Lower leg skin (tissue), 3 donors: Measurements from ENCODE around the gene BCL2L13.

Experiments
- POLR2A ChIP-seq, 2 donors: fragments of 450-650 bp; IDR thresholded peaks; one replicate each; pipeline ENCODE4 v1.6.1; 2016 to 2017; ENCODE audit warnings: antibody characterized with exemption in 2 of 2, mild to moderate bottlenecking in 1 of 2, moderate library complexity in 1 of 2
- TF ChIP-seq, protein P1 (sequence below), 3 donors: fragments of 450-650 bp; IDR thresholded peaks; one replicate each; pipeline ENCODE4 v1.5.1; 2016; ENCODE audit warnings: antibody characterized with exemption in 3 of 3, mild to moderate bottlenecking in 3 of 3, moderate library complexity in 2 of 3

DNA sequence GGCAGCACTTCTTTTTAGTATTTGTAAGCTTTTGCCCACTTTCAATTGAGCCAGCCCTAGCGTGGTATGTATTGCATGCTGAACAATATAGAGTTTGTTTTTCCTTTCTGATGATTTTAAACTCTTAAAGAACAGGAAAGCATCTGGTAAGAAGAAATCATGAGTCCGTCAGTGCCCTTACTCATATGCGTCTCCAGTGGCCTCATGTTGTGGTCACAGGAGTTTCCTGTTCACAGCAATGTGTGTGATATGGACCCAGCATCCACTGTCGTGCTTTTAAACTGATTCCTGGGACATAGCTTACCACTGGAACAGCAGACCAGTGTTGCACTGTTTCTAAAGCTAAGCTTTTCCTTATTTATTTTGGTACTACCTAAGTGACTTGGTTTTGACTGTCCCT is 95.6 kb downstream of the BCL2L13 start:
- TF ChIP-seq, protein P1, sequence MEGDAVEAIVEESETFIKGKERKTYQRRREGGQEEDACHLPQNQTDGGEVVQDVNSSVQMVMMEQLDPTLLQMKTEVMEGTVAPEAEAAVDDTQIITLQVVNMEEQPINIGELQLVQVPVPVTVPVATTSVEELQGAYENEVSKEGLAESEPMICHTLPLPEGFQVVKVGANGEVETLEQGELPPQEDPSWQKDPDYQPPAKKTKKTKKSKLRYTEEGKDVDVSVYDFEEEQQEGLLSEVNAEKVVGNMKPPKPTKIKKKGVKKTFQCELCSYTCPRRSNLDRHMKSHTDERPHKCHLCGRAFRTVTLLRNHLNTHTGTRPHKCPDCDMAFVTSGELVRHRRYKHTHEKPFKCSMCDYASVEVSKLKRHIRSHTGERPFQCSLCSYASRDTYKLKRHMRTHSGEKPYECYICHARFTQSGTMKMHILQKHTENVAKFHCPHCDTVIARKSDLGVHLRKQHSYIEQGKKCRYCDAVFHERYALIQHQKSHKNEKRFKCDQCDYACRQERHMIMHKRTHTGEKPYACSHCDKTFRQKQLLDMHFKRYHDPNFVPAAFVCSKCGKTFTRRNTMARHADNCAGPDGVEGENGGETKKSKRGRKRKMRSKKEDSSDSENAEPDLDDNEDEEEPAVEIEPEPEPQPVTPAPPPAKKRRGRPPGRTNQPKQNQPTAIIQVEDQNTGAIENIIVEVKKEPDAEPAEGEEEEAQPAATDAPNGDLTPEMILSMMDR (IDR thresholded peaks at IDR 0.05): no peak
- no peak for TF ChIP-seq POLR2A (IDR thresholded peaks at IDR 0.05)
